ENCODE data around the gene DCAF17. TPM values are rescaled to one million over a fixed set of nuclear protein-coding genes. Genes with fewer than 3 reads are reported as not detected.

DCAF17 gene
- total RNA-seq, 1 donor from 2014 or later = 25.2 TPM

- no peaks in the 10 kb centered on the region for H3K9me3 Mint-ChIP-seq (ENCODE audit: unreplicated experiment)
- TF ChIP-seq EZH2 (IDR thresholded peaks at IDR 0.05; ENCODE audit: insufficient read depth, low read length) (no peak), CTCF (IDR thresholded peaks at IDR 0.05; ENCODE audit: insufficient read depth, low read depth, low read length) (no peak)
- peaks cover 6% of the 10 kb centered on the region for H3K36me3 Mint-ChIP-seq (ENCODE audit: low read depth, unreplicated experiment)
- peaks cover 25% of the 10 kb centered on the region for H3K4me1 Mint-ChIP-seq (ENCODE audit: low read depth, unreplicated experiment)
- DNase-seq (ENCODE audit: low read depth) = no peak
- Histone ChIP-seq H3K4me3 (ENCODE audit: insufficient read depth, low read depth, low read length) (no peak overlapping the region), H3K4me1 (ENCODE audit: insufficient read depth, low read length) (no peaks in the 10 kb centered on the region), H3K27me3 (ENCODE audit: insufficient read depth, low read length) (no peaks in the 10 kb centered on the region), H2AFZ (ENCODE audit: low read depth, low read length) (no peak overlapping the region), H3K9me3 (ENCODE audit: insufficient read depth, low read depth, low read length) (no peaks in the 10 kb centered on the region), H3K36me3 (ENCODE audit: insufficient read depth, low read length) (peaks cover 4% of the 10 kb centered on the region), H3K9ac (ENCODE audit: low read length) (no peak overlapping the region), H3K4me2 (ENCODE audit: low read length) (no peak overlapping the region), H3K79me2 (ENCODE audit: insufficient read depth, low read length) (no peaks in the 10 kb centered on the region), H4K20me1 (ENCODE audit: insufficient read depth, low read length) (no peaks in the 10 kb centered on the region), H3K27ac (ENCODE audit: low read depth, low read length) (no peak overlapping the region)
- no peaks in the 10 kb centered on the region for H3K27me3 Mint-ChIP-seq (ENCODE audit: low read depth, unreplicated experiment)
- no peak overlapping the region for H3K4me3 Mint-ChIP-seq (ENCODE audit: unreplicated experiment)
- H3K27ac Mint-ChIP-seq (ENCODE audit: unreplicated experiment) = peak overlapping the region; percentile 59
- no peak for FAIRE-seq
Observed at GRCh38 chr2:171482308-171482707, 48.3 kb downstream of the DCAF17 start.

- no peak for FAIRE-seq
Observed at GRCh38 chr2:171482877-171483276, 48.9 kb downstream of the DCAF17 start.

More at GRCh38 chr2:171482877-171483276, 48.9 kb downstream of the DCAF17 start:
- no peak overlapping the region for H3K9ac ChIP-seq (ENCODE audit: low read length)
- peak; percentile 56 for DNase-seq (ENCODE audit: low read depth)
- no peaks in the 10 kb centered on the region for H3K9me3 ChIP-seq (ENCODE audit: insufficient read depth, low read depth, low read length)
- no peaks in the 10 kb centered on the region for H4K20me1 ChIP-seq (ENCODE audit: insufficient read depth, low read length)
- H2AFZ ChIP-seq (ENCODE audit: low read depth, low read length) = no peak overlapping the region
- no peak overlapping the region for H3K4me3 Mint-ChIP-seq (ENCODE audit: unreplicated experiment)
- no peaks in the 10 kb centered on the region for H3K27me3 ChIP-seq (ENCODE audit: insufficient read depth, low read length)
- no peaks in the 10 kb centered on the region for H3K9me3 Mint-ChIP-seq (ENCODE audit: unreplicated experiment)
- no peaks in the 10 kb centered on the region for H3K27me3 Mint-ChIP-seq (ENCODE audit: low read depth, unreplicated experiment)
- H3K4me3 ChIP-seq (ENCODE audit: insufficient read depth, low read depth, low read length) = no peak overlapping the region
- no peaks in the 10 kb centered on the region for H3K4me1 ChIP-seq (ENCODE audit: insufficient read depth, low read length)
- no peak overlapping the region for H3K27ac ChIP-seq (ENCODE audit: low read depth, low read length)
- peaks cover 4% of the 10 kb centered on the region for H3K36me3 ChIP-seq (ENCODE audit: insufficient read depth, low read length)
- TF ChIP-seq EZH2 (IDR thresholded peaks at IDR 0.05; ENCODE audit: insufficient read depth, low read length) (no peak), CTCF (IDR thresholded peaks at IDR 0.05; ENCODE audit: insufficient read depth, low read depth, low read length) (no peak)
- peaks cover 25% of the 10 kb centered on the region for H3K4me1 Mint-ChIP-seq (ENCODE audit: low read depth, unreplicated experiment)
- no peak overlapping the region for H3K4me2 ChIP-seq (ENCODE audit: low read length)
- H3K27ac Mint-ChIP-seq (ENCODE audit: unreplicated experiment) = peak overlapping the region; percentile 59
- no peaks in the 10 kb centered on the region for H3K79me2 ChIP-seq (ENCODE audit: insufficient read depth, low read length)
- peaks cover 6% of the 10 kb centered on the region for H3K36me3 Mint-ChIP-seq (ENCODE audit: low read depth, unreplicated experiment)
